GM12864 (cell line): Measurements from ENCODE around the gene PSMD13.
A peak's percentile ranks its signal among the peaks of the same experiment; 100 is the strongest.

Experiments
- DNase-seq: peaks from one replicate; pipeline ENCODE4 v3.0.0-alpha.2; 2011; ENCODE audit warnings: low read depth
- H3K4me3 ChIP-seq: 2 replicates; pipeline ENCODE4 v1.5.1; 2011; ENCODE audit warnings: mild to moderate bottlenecking, low read depth, low read length, control low read depth
- TF ChIP-seq, protein P1 (sequence below): IDR thresholded peaks from 2 replicates; pipeline ENCODE4 v1.5.1; 2011; ENCODE audit warnings: low read depth, mild to moderate bottlenecking, moderate library complexity, low read length, control low read depth, inconsistent platforms; ENCODE audit errors: missing control alignments

PSMD13 gene

DNA sequence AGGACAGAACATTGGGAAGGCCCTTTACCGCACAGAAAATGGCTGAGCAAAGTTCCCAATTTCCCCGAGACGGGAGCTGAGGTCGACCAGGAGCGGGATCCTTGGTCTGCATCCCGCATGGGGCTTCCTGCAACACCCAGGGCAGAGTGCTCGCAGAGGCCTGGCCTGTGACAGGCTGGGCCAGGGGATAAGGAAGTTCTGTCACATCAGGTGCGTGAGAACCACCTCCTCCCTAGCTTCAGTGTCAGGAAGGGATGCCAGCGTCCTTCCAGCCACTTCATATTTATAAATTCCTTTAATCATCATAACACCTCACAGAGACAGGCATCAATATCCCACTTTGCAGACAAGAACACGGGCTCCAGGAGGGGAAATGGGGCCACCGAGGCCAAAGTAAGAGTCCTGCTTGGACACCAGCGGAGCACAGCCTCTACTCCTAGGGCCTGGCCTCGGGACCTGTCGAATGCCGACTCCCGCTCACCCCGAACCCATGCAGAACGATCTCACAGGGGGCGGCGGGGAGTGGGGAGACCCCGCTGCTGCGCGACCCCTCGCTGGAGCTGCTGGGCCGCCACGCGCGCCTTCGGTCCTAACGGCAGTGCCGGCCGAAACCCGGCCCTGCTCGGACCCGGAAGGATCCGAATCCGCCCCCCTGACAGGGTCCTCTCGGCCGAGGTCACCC is 30.1 kb upstream of the PSMD13 start:
- no peak for DNase-seq
- H3K4me3 ChIP-seq: peak overlapping the region; percentile 87
- TF ChIP-seq, protein P1, sequence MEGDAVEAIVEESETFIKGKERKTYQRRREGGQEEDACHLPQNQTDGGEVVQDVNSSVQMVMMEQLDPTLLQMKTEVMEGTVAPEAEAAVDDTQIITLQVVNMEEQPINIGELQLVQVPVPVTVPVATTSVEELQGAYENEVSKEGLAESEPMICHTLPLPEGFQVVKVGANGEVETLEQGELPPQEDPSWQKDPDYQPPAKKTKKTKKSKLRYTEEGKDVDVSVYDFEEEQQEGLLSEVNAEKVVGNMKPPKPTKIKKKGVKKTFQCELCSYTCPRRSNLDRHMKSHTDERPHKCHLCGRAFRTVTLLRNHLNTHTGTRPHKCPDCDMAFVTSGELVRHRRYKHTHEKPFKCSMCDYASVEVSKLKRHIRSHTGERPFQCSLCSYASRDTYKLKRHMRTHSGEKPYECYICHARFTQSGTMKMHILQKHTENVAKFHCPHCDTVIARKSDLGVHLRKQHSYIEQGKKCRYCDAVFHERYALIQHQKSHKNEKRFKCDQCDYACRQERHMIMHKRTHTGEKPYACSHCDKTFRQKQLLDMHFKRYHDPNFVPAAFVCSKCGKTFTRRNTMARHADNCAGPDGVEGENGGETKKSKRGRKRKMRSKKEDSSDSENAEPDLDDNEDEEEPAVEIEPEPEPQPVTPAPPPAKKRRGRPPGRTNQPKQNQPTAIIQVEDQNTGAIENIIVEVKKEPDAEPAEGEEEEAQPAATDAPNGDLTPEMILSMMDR: no peak

DNA sequence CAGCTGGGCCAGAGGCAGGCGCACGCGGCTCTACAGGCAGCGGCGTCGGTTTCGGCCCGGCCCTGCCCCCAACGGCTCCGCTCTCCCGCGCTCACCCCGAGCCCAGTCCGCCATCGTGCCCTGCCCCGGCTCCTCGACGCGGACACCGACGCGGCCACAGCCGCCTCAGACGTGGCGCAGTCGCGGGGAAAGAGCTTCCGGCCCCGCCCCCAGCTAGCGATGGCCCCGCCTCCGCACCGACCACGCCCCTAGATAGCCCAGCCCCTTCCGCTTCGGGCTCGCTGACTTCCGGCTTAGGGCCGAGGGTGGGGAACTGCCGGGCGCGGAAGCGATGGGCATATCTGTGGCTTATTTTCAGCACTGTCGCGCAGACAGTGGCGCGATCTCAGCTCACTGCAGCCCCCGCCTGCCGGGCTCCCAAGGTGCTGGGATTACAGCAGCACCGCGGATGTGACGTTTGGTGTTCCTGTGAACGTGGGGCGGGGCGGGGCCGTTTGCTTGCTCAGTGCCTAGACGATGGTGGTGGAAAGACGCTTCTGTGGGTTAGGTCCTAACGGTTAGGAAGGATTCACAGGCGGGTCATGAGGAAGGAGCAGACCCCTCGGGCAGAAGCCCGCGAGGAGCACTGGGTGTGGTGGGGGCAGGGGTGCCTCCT is 29.4 kb upstream of the PSMD13 start, which contains the start of the genes BET1L and RIC8A:
BET1L (minus strand) TSS at position 192 of the 655 bp plus-strand sequence; CDS start at position 114, 78 bp downstream.
RIC8A (plus strand) TSS at position 501 of the 655 bp plus-strand sequence. CDS start 1,147 bp downstream, outside the sequence.
- TF ChIP-seq, protein P1: no peak
- peak; percentile 97 for DNase-seq
- H3K4me3 ChIP-seq: peak within 1 kb of the TSS; percentile 87

DNA sequence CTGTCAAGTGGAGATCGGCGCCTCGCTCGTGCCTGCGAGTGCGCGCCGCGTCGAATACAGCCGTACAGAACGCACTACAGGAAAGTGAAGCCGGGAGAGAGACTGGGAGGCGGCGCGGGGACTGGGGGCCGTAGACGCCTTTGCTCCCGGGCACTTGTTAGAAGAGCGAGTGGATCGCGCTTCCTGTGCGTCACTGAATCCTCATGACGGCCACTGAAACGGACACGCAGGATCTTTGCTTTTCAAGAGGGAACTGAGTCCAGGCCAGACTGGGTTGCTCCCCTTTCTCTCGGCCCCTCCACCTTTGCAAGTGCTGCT is 29.0 kb upstream of the PSMD13 start:
- TF ChIP-seq, protein P1: no peak
- DNase-seq: no peak
- peak overlapping the region; percentile 87 for H3K4me3 ChIP-seq

DNA sequence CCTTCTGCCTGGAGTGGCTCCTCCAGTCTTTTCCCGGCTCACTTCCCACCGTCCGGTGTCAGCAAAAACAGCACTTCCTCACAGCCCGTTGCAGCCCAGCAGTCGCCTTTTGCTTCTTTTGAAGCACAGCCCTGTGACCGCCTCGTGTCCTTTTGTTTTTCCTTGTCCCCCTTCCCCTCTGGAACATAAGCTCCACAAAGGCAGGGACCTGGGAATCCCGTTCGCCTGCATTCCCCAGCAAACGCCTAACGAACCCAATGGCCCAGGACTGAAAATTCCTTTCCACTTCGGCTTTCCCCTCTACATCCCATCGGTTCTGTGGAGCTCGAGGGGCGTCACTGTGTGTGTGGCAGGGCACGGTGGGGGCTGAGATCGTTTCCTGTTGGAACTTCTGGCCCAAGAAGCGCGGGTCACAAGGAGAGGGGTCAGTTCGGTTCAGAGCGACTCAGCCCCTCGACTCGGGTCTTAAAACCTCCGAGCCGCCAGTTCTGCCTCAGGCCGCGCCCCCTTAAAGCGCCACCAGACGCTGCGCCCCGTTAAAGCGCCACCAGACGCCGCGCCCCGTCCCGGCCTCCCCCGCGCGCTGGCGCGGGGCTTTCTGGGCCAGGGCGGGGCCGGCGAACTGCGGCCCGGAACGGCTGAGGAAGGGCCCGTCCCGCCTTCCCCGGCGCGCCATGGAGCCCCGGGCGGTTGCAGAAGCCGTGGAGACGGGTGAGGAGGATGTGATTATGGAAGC is 28.4 kb upstream of the PSMD13 start:
- H3K4me3 ChIP-seq: peak overlapping the region; percentile 87
- TF ChIP-seq, protein P1: no peak
- no peak for DNase-seq

DNA sequence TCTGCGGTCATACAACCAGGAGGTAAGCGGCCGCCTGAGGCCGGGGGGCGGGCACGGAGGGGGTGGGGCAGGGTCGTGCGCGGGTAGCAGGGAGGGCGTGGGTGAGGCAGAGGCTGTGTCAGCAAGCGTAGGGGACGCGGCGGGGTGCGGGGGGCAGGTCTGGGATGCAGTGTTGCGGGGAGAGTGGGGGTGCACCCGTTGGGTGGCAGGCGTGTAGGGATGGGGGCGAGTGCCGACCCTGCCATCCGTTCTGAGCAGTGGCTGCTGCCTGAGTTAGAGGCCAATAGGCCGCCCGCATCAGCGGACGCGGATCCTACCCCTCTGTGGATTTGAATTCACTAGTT is 27.9 kb upstream of the PSMD13 start:
- TF ChIP-seq, protein P1: no peak
- no peak for DNase-seq
- peak overlapping the region; percentile 87 for H3K4me3 ChIP-seq

DNA sequence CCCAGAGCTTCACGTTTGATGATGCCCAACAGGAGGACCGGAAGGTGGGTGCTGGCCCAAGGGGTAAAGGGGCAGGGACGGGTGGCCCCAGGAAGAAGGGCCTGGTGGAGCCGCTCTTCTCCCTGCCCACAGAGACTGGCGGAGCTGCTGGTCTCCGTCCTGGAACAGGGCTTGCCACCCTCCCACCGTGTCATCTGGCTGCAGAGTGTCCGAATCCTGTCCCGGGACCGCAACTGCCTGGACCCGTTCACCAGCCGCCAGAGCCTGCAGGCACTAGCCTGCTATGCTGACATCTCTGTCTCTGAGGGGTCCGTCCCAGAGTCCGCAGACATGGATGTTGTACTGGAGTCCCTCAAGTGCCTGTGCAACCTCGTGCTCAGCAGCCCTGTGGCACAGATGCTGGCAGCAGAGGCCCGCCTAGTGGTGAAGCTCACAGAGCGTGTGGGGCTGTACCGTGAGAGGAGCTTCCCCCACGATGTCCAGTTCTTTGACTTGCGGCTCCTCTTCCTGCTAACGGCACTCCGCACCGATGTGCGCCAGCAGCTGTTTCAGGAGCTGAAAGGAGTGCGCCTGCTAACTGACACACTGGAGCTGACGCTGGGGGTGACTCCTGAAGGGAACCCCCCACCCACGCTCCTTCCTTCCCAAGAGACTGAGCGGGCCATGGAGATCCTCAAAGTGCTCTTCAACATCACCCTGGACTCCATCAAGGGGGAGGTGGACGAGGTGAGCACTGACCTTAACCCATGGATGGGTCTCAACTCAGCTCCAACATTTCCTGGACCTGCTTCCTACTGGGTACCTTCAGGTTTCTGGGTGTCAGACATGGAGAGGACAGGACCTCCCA is 27.3 kb upstream of the PSMD13 start:
- TF ChIP-seq, protein P1: no peak

More for the DNA sequence above, 27.3 kb upstream of the PSMD13 start:
- DNase-seq: no peak
- H3K4me3 ChIP-seq: peak overlapping the region; percentile 87
